Liver (tissue), 9 donors: Measurements from ENCODE around the gene POU3F1. TPM values are rescaled to one million over a fixed set of nuclear protein-coding genes. Genes with fewer than 3 reads are reported as not detected.

Experiments
- DNase-seq: peaks from one replicate; pipeline ENCODE4 v3.0.0-alpha.2; 2017; ENCODE audit warnings: low spot score
- H3K27ac ChIP-seq, 2 donors: one replicate each; pipeline ENCODE4 v1.7.0; 2013; ENCODE audit warnings: inconsistent platforms in 2 of 2, low read length in 2 of 2, control low read depth in 1 of 2, low read depth in 1 of 2, mild to moderate bottlenecking in 1 of 2
- H3K27me3 ChIP-seq, 4 donors: one replicate each; pipeline versions ENCODE4 v1.6.1 to v1.7.0; 2013; ENCODE audit warnings: low read length in 3 of 4, inconsistent platforms in 1 of 4, mild to moderate bottlenecking in 1 of 4, moderate library complexity in 1 of 4; ENCODE audit not compliant: control insufficient read depth in 4 of 4, insufficient read depth in 4 of 4
- H3K36me3 ChIP-seq, 4 donors: one replicate each; pipeline versions ENCODE4 v1.6.1 to v1.7.0; 2013; ENCODE audit warnings: low read length in 3 of 4, mild to moderate bottlenecking in 3 of 4, low read depth in 1 of 4, moderate library complexity in 1 of 4; ENCODE audit not compliant: control insufficient read depth in 4 of 4, insufficient read depth in 3 of 4
- H3K4me1 ChIP-seq, 4 donors: one replicate each; pipeline versions ENCODE4 v1.6.1 to v1.7.0; 2013; ENCODE audit warnings: low read length in 3 of 4, mild to moderate bottlenecking in 3 of 4, moderate library complexity in 1 of 4; ENCODE audit not compliant: control insufficient read depth in 4 of 4, insufficient read depth in 4 of 4
- H3K4me3 ChIP-seq, 3 donors: one replicate each; pipeline versions ENCODE4 v1.6.1 to v1.7.0; 2013; ENCODE audit warnings: low read length in 3 of 3, control low read depth in 1 of 3, low read depth in 1 of 3, mild to moderate bottlenecking in 1 of 3
- H3K9ac ChIP-seq, 2 donors: one replicate each; pipeline ENCODE4 v1.7.0; 2013; ENCODE audit warnings: low read length in 2 of 2, mild to moderate bottlenecking in 2 of 2, moderate library complexity in 2 of 2, control low read depth in 1 of 2, low read depth in 1 of 2
- H3K9me3 ChIP-seq, 4 donors: one replicate each; pipeline versions ENCODE4 v1.6.1 to v1.7.0; 2013; ENCODE audit warnings: low read length in 3 of 4; ENCODE audit not compliant: control insufficient read depth in 4 of 4
- EGR1 ChIP-seq, 2 donors: IDR thresholded peaks; 2 replicates each; pipeline ENCODE4 v1.6.1; 2016 to 2018; ENCODE audit warnings: antibody characterized with exemption in 2 of 2, low read depth in 2 of 2
- FOXA2 ChIP-seq: IDR thresholded peaks from 2 replicates; pipeline ENCODE4 v1.6.1; 2016; ENCODE audit warnings: antibody characterized with exemption
- GABPA ChIP-seq, 2 donors: IDR thresholded peaks in 1 of 2; conservative IDR thresholded peaks in 1 of 2; 2 replicates each; pipeline ENCODE4 v1.6.1; 2016; ENCODE audit warnings: antibody characterized with exemption in 2 of 2, mild to moderate bottlenecking in 1 of 2, moderate library complexity in 1 of 2
- HNF4A ChIP-seq, 2 donors: conservative IDR thresholded peaks; 2 replicates each; pipeline ENCODE4 v1.6.1; 2016; ENCODE audit warnings: antibody characterized with exemption in 2 of 2, mild to moderate bottlenecking in 2 of 2
- HNF4G ChIP-seq: IDR thresholded peaks from 2 replicates; pipeline ENCODE4 v1.6.1; 2016; ENCODE audit warnings: antibody characterized with exemption
- JUND ChIP-seq, 2 donors: IDR thresholded peaks; 2 replicates each; pipeline ENCODE4 v1.6.1; 2016; ENCODE audit warnings: antibody characterized with exemption in 2 of 2
- MAX ChIP-seq: IDR thresholded peaks from 2 replicates; pipeline ENCODE4 v1.6.1; 2016; ENCODE audit warnings: antibody characterized with exemption
- NR2F2 ChIP-seq: IDR thresholded peaks from 2 replicates; pipeline ENCODE4 v1.6.1; 2016; ENCODE audit warnings: antibody characterized with exemption
- RAD21 ChIP-seq, 2 donors: IDR thresholded peaks; 2 replicates each; pipeline ENCODE4 v1.6.1; 2016; ENCODE audit warnings: antibody characterized with exemption in 2 of 2, mild to moderate bottlenecking in 2 of 2
- REST ChIP-seq: IDR thresholded peaks from 2 replicates; pipeline ENCODE4 v1.6.1; 2016; ENCODE audit warnings: antibody characterized with exemption, mild to moderate bottlenecking
- RXRA ChIP-seq, 2 donors: IDR thresholded peaks; 2 replicates each; pipeline ENCODE4 v1.6.1; 2017 to 2018; ENCODE audit warnings: antibody characterized with exemption in 2 of 2, mild to moderate bottlenecking in 1 of 2
- SP1 ChIP-seq: IDR thresholded peaks from 2 replicates; pipeline ENCODE4 v1.6.1; 2018; ENCODE audit warnings: antibody characterized with exemption, mild to moderate bottlenecking
- TAF1 ChIP-seq: conservative IDR thresholded peaks from 2 replicates; pipeline ENCODE4 v1.6.1; 2016; ENCODE audit warnings: antibody characterized with exemption, mild to moderate bottlenecking
- YY1 ChIP-seq: IDR thresholded peaks from 2 replicates; pipeline ENCODE4 v1.6.1; 2016; ENCODE audit warnings: antibody characterized with exemption, mild to moderate bottlenecking
- WGBS: extraction: QIAGEN DNeasy Blood & Tissue Kit; methylation state at CpG from one replicate; pipeline ENCODE4 v1.1.7; 2013; 5-methylcytosine and 5-hydroxymethylcytosine counted together
- polyA plus RNA-seq, 2 donors: library from polyadenylated mRNA; stranded (reverse) in 1 of 2; unstranded in 1 of 2; fragments of 200-250 nt in 1 of 2; fragments of >200 nt in 1 of 2; fragmentation: Nextera tagmentation in 1 of 2; extraction: Ambion mirVana in 1 of 2; gene quantifications; one replicate each; pipeline versions ENCODE4 v1.2.1 to v1.2.3, GENCODE V29; 2013 to 2015
- total RNA-seq, 2 donors: library from RNA; depleted of rRNA; stranded (reverse); fragments of >200 nt; gene quantifications; one replicate each; pipeline ENCODE4 v1.2.3, GENCODE V29; 2014
- TF ChIP-seq, protein P1 (sequence below): fragments of 150-350 bp; IDR thresholded peaks from 2 replicates; pipeline ENCODE4 v1.5.1; 2017; ENCODE audit warnings: improper control_type of control experiment, low read depth, low read length; ENCODE audit not compliant: missing input control
- donor health status: healthy.
- donor health status: healthy.
- donor health status: healthy.
- donor health status: healthy.
- donor health status: healthy.

The POU3F1 gene
- total and polyA plus RNA-seq, 4 donors = not detected

GRCh38 chr1:38031513-38031866 lies 15.1 kb downstream of the POU3F1 start:
- Histone ChIP-seq H3K36me3 (no peaks in the 10 kb centered on the region), H3K9me3 (no peaks in the 10 kb centered on the region), H3K4me3 (no peak overlapping the region), H3K4me1 (peaks cover 3 to 23% (median 14%) of the 10 kb centered on the region in 4 donors), H3K9ac (no peak overlapping the region), H3K27me3 (no peaks in the 10 kb centered on the region), H3K27ac (no peak overlapping the region)
- WGBS = 38% methylated on average over 4 of the region's 4 CpGs
- DNase-seq = no peak
- TF ChIP-seq GABPA (IDR thresholded peaks at IDR 0.05 in 1 of 2, conservative IDR thresholded peaks at IDR 0.05 in 1 of 2) (no peak), HNF4A (conservative IDR thresholded peaks at IDR 0.05) (peak in 1 of 2 donors; percentile 9)

DNA sequence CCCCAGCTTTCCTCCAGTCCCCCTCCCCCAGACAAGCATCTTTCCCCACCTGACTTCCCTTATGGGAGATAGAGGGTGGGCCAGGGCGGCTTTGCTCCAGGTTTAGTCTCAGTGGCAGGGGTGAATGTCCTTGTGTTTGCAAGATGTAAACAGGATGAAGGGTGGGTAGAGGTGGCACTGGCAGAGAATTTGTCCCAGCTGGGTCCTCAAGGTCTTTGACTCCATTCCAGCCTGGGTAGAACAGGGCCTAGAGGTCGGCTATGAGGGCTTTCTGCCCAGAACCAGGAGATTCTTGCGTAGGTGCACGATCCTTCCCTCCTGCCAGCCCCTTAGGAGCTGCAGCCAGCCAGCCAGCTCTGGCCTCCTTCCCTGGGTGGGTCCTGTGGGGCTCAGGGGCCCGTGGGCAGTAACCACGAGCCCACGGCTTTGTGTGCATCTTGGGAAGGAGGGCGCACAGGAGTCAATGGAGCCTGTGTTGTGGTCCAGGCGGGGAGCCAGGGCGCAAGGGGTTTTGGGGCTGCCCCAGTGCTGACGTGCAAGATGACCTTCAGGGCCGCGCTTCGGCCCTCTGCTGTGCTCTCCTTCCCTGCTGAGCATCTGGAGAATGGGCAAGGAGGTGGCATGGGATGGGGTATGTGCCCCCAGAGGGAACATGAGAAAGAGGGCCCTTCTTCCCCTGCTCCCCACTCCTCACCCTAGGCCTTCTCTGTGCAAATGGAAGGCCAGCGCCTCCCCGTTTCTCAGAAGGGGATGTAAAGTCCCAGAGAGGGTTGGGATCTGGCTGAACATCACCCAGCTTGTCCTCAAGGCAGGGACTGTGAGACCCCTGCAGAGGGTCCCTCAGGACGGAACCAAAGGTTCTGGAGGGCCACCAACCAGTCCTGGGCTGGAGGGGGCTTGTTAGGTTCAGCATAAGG lies 15.7 kb downstream of the POU3F1 start:
- no peaks in the 10 kb centered on the region for H3K9me3 ChIP-seq
- peaks cover 3 to 23% (median 14%) of the 10 kb centered on the region in 4 donors for H3K4me1 ChIP-seq
- 79% methylated on average over 17 of the region's 17 CpGs for WGBS
- H3K27me3 ChIP-seq = no peaks in the 10 kb centered on the region
- H3K36me3 ChIP-seq = peaks cover 1 to 3% (median 2%) of the 10 kb centered on the region in 4 donors
- H3K9ac ChIP-seq = no peak overlapping the region
- TF ChIP-seq RAD21 (IDR thresholded peaks at IDR 0.05) (no peak), REST (no peak), TAF1 (no peak), HNF4G (no peak), SP1 (no peak), EGR1 (IDR thresholded peaks at IDR 0.05; ENCODE audit: low read depth in 2 of 2) (no peak), NR2F2 (no peak), HNF4A (conservative IDR thresholded peaks at IDR 0.05) (no peak), GABPA (IDR thresholded peaks at IDR 0.05 in 1 of 2, conservative IDR thresholded peaks at IDR 0.05 in 1 of 2) (no peak), MAX (no peak), FOXA2 (no peak), RXRA (IDR thresholded peaks at IDR 0.05) (no peak), YY1 (no peak), JUND (IDR thresholded peaks at IDR 0.05) (no peak)
- TF ChIP-seq, protein P1, sequence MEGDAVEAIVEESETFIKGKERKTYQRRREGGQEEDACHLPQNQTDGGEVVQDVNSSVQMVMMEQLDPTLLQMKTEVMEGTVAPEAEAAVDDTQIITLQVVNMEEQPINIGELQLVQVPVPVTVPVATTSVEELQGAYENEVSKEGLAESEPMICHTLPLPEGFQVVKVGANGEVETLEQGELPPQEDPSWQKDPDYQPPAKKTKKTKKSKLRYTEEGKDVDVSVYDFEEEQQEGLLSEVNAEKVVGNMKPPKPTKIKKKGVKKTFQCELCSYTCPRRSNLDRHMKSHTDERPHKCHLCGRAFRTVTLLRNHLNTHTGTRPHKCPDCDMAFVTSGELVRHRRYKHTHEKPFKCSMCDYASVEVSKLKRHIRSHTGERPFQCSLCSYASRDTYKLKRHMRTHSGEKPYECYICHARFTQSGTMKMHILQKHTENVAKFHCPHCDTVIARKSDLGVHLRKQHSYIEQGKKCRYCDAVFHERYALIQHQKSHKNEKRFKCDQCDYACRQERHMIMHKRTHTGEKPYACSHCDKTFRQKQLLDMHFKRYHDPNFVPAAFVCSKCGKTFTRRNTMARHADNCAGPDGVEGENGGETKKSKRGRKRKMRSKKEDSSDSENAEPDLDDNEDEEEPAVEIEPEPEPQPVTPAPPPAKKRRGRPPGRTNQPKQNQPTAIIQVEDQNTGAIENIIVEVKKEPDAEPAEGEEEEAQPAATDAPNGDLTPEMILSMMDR = no peak
- H3K27ac ChIP-seq = no peak overlapping the region
- no peak for DNase-seq
- H3K4me3 ChIP-seq = no peak overlapping the region
